Renal cortex interstitium (tissue), 11 donors: ENCODE measurements around the gene SYNPO. TPM values are rescaled to one million over a fixed set of nuclear protein-coding genes. Genes with fewer than 3 reads are reported as not detected.

Source experiments
- DNase-seq, 11 donors: peaks; one replicate each; pipeline ENCODE4 v3.0.0-alpha.2; 2013; ENCODE audit warnings: low read depth in 9 of 11, low spot score in 4 of 11; ENCODE audit errors: extremely low read depth in 1 of 11
- polyA plus RNA-seq, 3 donors: library from polyadenylated mRNA; unstranded; fragments of 120-200 nt; gene quantifications; one replicate each; pipeline ENCODE4 v1.2.1, GENCODE V29; 2013; ENCODE audit not compliant: insufficient read length in 3 of 3

The SYNPO gene
- polyA plus RNA-seq, 3 donors, result 89.8 to 111 (median 100) TPM

GRCh38 chr5:150603491-150603890 lies 37.0 kb upstream of the SYNPO start:
- DNase-seq, result no peak

GRCh38 chr5:150604010-150604409 lies 36.5 kb upstream of the SYNPO start:
- no peak for DNase-seq

GRCh38 chr5:150604894-150605440 lies 35.5 kb upstream of the SYNPO start:
- no peak for DNase-seq

GRCh38 chr5:150605546-150605945 lies 34.9 kb upstream of the SYNPO start:
- DNase-seq, result no peak

- no peak for DNase-seq
Measured at GRCh38 chr5:150606476-150606875, 34.0 kb upstream of the SYNPO start.

- DNase-seq, result no peak
Measured at GRCh38 chr5:150607105-150607504, 33.4 kb upstream of the SYNPO start.

- no peak for DNase-seq
Measured at GRCh38 chr5:150607991-150608390, 32.5 kb upstream of the SYNPO start.

GRCh38 chr5:150608991-150609390 lies 31.5 kb upstream of the SYNPO start:
- no peak for DNase-seq

- DNase-seq, result no peak
Measured at GRCh38 chr5:150609843-150610584, 30.4 kb upstream of the SYNPO start.

GRCh38 chr5:150611026-150611425 lies 29.4 kb upstream of the SYNPO start:
- no peak for DNase-seq

- DNase-seq, result no peak
Measured at GRCh38 chr5:150612405-150612804, 28.1 kb upstream of the SYNPO start.

- DNase-seq, result no peak
Measured at GRCh38 chr5:150612905-150613670, 27.4 kb upstream of the SYNPO start.

- no peak for DNase-seq
Measured at GRCh38 chr5:150613991-150614660, 26.3 kb upstream of the SYNPO start.

- DNase-seq, result no peak
Measured at GRCh38 chr5:150614661-150615060, 25.8 kb upstream of the SYNPO start.

GRCh38 chr5:150615141-150615699 lies 25.2 kb upstream of the SYNPO start:
- DNase-seq, result no peak

- no peak for DNase-seq
Measured at GRCh38 chr5:150616024-150616470, 24.4 kb upstream of the SYNPO start.

GRCh38 chr5:150616506-150616905 lies 24.0 kb upstream of the SYNPO start:
- DNase-seq, result no peak

GRCh38 chr5:150618163-150618562 lies 22.3 kb upstream of the SYNPO start:
- DNase-seq, result no peak

- DNase-seq, result peak in 1 of 11 donors; percentile 68
Measured at GRCh38 chr5:150618588-150619281, 21.7 kb upstream of the SYNPO start.
